ENCODE measurements around the gene C16orf95.

GRCh38 chr16:87337262-87337771, 20.1 kb upstream of the C16orf95 start:
- TF ChIP-seq ZNF274 (IDR thresholded peaks at IDR 0.05; ENCODE audit: low read depth, low read length) (no peak), YY1 (IDR thresholded peaks at IDR 0.05; ENCODE audit: insufficient read depth, insufficient read length) (no peak), SUZ12 (IDR thresholded peaks at IDR 0.05; ENCODE audit: extremely low read depth, insufficient read depth, insufficient read length) (no peak)

All from NT2/D1 (cell line).